Nephron (organoid): Measurements from ENCODE around the gene CPT1C.
A peak's percentile ranks its signal among the peaks of the same experiment; 100 is the strongest.

Experiments used
- H3K27ac Mint-ChIP-seq, 3 experiments: 2 replicates each; pipeline ENCODE4 v1.8.0; 2020; ENCODE audit warnings: mixed read lengths in 3 of 3, mild to moderate bottlenecking in 2 of 3, moderate library complexity in 1 of 3
- H3K27me3 Mint-ChIP-seq: 2 replicates; pipeline ENCODE4 v1.8.0; 2021; ENCODE audit warnings: low read depth, mild to moderate bottlenecking, moderate library complexity, mixed read lengths
- H3K36me3 Mint-ChIP-seq: 2 replicates; pipeline ENCODE4 v1.8.0; 2020; ENCODE audit warnings: low read depth, mixed read lengths
- H3K4me1 Mint-ChIP-seq: 2 replicates; pipeline ENCODE4 v1.8.0; 2020; ENCODE audit warnings: mixed read lengths
- H3K4me3 Mint-ChIP-seq, 3 experiments: 2 replicates each; pipeline ENCODE4 v1.8.0; 2020; ENCODE audit warnings: mild to moderate bottlenecking in 3 of 3, mixed read lengths in 3 of 3, moderate library complexity in 2 of 3
- H3K9me3 Mint-ChIP-seq: 2 replicates; pipeline ENCODE4 v1.8.0; 2020; ENCODE audit warnings: mixed read lengths
- CTCF ChIP-seq, 3 experiments: fragments of 200-600 bp; sonication (generic); IDR thresholded peaks; one replicate each; pipeline ENCODE4 v1.5.0; 2021; ENCODE audit warnings: antibody characterized with exemption in 3 of 3; ENCODE audit not compliant: unreplicated experiment in 3 of 3

CPT1C gene

GRCh38 chr19:49690079-49690655 is 749 bp upstream of the CPT1C start:
- H3K4me1 Mint-ChIP-seq: peaks cover 38% of the 10 kb centered on the region
- peak in 1 of 3 experiments; percentile 19 for TF ChIP-seq CTCF (IDR thresholded peaks at IDR 0.05; ENCODE audit: unreplicated experiment in 3 of 3)
- H3K27me3 Mint-ChIP-seq: no peaks in the 10 kb centered on the region
- H3K36me3 Mint-ChIP-seq: peaks cover 21% of the 10 kb centered on the region
- no peaks in the 10 kb centered on the region for H3K9me3 Mint-ChIP-seq
- peak overlapping the region; percentile 83 to 87 (median 85) for H3K4me3 Mint-ChIP-seq
- peak overlapping the region; percentile 82 to 91 (median 89) for H3K27ac Mint-ChIP-seq

DNA sequence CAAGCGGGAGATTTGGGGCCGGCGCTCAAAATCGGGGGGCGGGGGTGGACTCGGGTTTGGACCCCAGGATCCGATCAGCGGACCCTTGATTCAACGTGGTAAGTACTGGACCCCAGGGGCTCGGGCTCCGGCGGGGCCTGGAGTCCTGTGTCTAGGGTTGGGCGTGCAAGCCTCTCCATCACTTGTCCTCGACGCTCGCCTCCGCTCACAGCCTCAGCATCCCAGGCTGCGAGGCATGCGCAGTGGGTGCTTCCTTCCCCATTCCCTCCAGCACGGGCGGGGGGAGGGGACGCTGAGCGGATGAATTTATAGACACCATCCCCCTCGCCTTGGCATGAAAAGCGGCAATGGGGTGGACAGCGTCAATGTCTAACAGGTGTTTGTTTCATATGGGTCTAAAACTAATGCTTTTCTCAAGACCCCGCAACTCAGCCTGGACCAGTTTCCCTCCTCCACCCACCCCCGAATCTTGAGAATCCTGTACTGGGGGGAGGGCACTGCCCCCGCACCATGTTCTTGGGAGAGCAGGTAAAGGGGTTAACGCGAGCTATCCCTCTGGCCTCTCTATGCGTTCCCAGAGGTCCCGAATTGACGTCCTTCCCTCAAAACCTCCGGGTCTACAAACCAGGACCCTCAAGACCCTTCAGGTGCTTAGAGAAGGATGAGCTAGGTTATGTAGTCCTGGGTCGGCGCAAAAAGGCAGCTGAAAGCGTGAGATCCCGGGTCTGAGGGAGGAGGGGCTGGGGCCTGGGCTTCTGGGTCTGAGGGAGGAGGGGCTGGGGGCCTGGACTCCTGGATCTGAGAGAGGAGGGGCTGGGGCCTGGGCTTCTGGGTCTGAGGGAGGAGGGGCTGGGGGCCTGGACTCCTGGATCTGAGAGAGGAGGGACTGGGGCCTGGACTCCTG is 579 bp downstream of the CPT1C start:
- no peaks in the 10 kb centered on the region for H3K27me3 Mint-ChIP-seq
- no peak for TF ChIP-seq CTCF (IDR thresholded peaks at IDR 0.05; ENCODE audit: unreplicated experiment in 3 of 3)
- H3K9me3 Mint-ChIP-seq: no peaks in the 10 kb centered on the region
- H3K36me3 Mint-ChIP-seq: peaks cover 12% of the 10 kb centered on the region
- peak overlapping the region; percentile 83 to 87 (median 85) for H3K4me3 Mint-ChIP-seq
- peaks cover 37% of the 10 kb centered on the region for H3K4me1 Mint-ChIP-seq
- H3K27ac Mint-ChIP-seq: peak overlapping the region; percentile 82 to 91 (median 89)

- peaks cover 14% of the 10 kb centered on the region for H3K36me3 Mint-ChIP-seq
- peaks cover 37% of the 10 kb centered on the region for H3K4me1 Mint-ChIP-seq
- no peaks in the 10 kb centered on the region for H3K9me3 Mint-ChIP-seq
- peak overlapping the region in 2 of 3 experiments; percentile 32 to 89 for H3K27ac Mint-ChIP-seq
- H3K27me3 Mint-ChIP-seq: no peaks in the 10 kb centered on the region
- no peak for TF ChIP-seq CTCF (IDR thresholded peaks at IDR 0.05; ENCODE audit: unreplicated experiment in 3 of 3)
- peak overlapping the region; percentile 83 to 87 (median 85) for H3K4me3 Mint-ChIP-seq
These were observed 1.2 kb downstream of the CPT1C start for GRCh38 chr19:49692147-49692506.

DNA sequence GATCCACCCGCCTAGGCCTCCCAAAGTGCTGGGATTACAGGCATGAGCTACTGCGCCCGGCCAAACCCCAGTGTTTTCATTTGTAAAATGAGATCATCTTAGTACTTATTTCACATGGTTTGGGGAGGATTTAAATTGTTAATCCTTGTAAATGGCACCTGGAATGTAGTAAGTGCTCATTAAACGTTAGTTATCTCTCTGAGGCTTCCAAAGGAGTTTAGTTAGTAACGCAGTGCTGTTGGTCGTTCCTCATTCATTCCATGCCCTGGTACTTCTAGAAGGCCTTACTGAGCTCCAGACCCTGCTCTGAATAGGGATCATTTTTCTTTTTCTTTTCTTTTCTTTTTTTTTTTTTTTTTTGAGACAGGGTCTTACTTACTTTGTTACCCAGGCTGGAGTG is 5.2 kb downstream of the CPT1C start:
- no peaks in the 10 kb centered on the region for H3K27me3 Mint-ChIP-seq
- H3K27ac Mint-ChIP-seq: no peak overlapping the region
- TF ChIP-seq CTCF (IDR thresholded peaks at IDR 0.05; ENCODE audit: unreplicated experiment in 3 of 3): no peak
- no peaks in the 10 kb centered on the region for H3K9me3 Mint-ChIP-seq
- peaks cover 10% of the 10 kb centered on the region for H3K4me1 Mint-ChIP-seq
- no peak overlapping the region for H3K4me3 Mint-ChIP-seq
- peaks cover 12% of the 10 kb centered on the region for H3K36me3 Mint-ChIP-seq

- Mint-ChIP-seq H3K27me3 (no peaks in the 10 kb centered on the region), H3K9me3 (no peaks in the 10 kb centered on the region), H3K36me3 (peaks cover 12% of the 10 kb centered on the region), H3K4me3 (no peak overlapping the region), H3K27ac (no peak overlapping the region), H3K4me1 (peaks cover 6% of the 10 kb centered on the region)
- TF ChIP-seq CTCF (IDR thresholded peaks at IDR 0.05; ENCODE audit: unreplicated experiment in 3 of 3): no peak
These were observed 5.9 kb downstream of the CPT1C start for GRCh38 chr19:49696865-49697264.
